ENCODE measurements around the gene TMEM179B. TPM values are rescaled to one million over a fixed set of nuclear protein-coding genes. Genes with fewer than 3 reads are reported as not detected.

The TMEM179B gene
- total and polyA plus RNA-seq, 9 of the 15 experiments (the other 6 are each of a cell fraction or from before 2014, with no cell fraction given), result 27.7 to 105 (median 37.0) TPM

DNA sequence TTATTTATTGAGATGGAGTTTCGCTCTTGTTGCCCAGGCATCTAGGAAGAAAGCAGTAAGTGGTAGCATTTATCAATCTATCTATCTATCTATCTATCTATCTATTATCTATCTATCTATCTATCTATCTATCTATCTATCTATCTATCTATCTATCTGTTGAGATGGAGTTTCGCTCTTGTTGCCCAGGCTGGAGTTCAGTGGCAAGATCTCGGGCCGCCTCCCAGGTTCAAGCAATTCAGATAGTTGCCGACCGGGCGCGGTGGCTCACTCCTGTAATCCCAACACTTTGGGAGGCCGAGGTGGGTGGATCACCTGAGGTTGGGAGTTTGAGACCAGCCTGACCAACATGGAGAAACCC lies 26.4 kb upstream of the TMEM179B start (continued):
- TF ChIP-seq, protein P1, sequence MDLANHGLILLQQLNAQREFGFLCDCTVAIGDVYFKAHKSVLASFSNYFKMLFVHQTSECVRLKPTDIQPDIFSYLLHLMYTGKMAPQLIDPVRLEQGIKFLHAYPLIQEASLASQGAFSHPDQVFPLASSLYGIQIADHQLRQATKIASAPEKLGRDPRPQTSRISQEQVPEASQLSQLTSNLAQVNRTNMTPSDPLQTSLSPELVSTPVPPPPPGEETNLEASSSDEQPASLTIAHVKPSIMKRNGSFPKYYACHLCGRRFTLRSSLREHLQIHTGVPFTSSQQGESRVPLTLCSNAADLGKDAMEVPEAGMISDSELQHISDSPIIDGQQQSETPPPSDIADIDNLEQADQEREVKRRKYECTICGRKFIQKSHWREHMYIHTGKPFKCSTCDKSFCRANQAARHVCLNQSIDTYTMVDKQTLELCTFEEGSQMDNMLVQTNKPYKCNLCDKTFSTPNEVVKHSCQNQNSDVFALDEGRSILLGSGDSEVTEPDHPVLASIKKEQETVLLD (IDR thresholded peaks at IDR 0.05), result peak; percentile 97
- peak; percentile 96 for TF ChIP-seq GATA2 (CRISPR knock-in tag; IDR thresholded peaks at IDR 0.05)
- TF ChIP-seq ZFX (CRISPR knock-in tag; IDR thresholded peaks at IDR 0.05), result 0 out of 2 replicates have a peak, but pooled peaks have one; percentile 2
- 0 out of 4 replicates have a peak, but pooled peaks of 1 of the 2 experiments have one; percentile 27 for TF ChIP-seq TRIM24 (IDR thresholded peaks at IDR 0.05)
- peak; percentile 95 for TF ChIP-seq MTA1 (IDR thresholded peaks at IDR 0.05; ENCODE audit: borderline replicate concordance)
- TF ChIP-seq FOXK1 (CRISPR knock-in tag; IDR thresholded peaks at IDR 0.05; ENCODE audit: borderline replicate concordance), result peak; percentile 86; the same call in 1 of the 2 replicates
- 0 out of 2 replicates have a peak, but pooled peaks have one; percentile 29 for TF ChIP-seq MTA2 (IDR thresholded peaks at IDR 0.05; ENCODE audit: low read depth)

DNA sequence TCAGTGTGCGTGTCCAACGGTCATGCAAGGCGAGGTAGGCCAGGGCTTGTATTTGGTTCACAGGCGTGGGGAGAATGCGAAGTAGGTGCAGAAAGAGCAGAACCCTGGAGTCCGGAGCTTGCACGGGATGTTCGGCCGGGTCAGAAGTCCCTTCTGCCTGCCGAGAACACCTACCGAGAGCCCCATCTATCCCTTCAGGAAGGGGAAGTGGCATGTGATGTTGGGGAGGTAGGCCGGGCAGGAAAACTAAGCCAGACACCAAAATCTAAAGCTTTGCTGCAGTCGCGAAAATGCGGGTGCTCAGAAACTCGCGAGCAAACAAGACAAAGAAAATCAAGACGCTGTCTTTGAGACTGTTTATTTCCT lies 16.4 kb upstream of the TMEM179B start:
- Histone ChIP-seq H3K9me3 (replicated peaks; ENCODE audit: control insufficient read depth, insufficient read depth, low read depth, low read length) (no peaks in the 10 kb centered on the region), H4K20me1 (replicated peaks; ENCODE audit: control insufficient read depth, insufficient read depth, low read length) (no peaks in the 10 kb centered on the region), H3K9ac (ENCODE audit: insufficient read depth in 1 of 2, low read depth in 2 of 2, low read length in 2 of 2) (peak overlapping the region; percentile 69 to 89), H3K79me2 (ENCODE audit: control insufficient read depth, insufficient read depth, low read length) (peaks cover 28% of the 10 kb centered on the region), H3K27ac (ENCODE audit: extremely low read depth, low read depth, low read length) (peak overlapping the region; percentile 88), H3K4me1 (replicated peaks in 1 of 2; ENCODE audit: control insufficient read depth in 2 of 2, insufficient read depth in 2 of 2, low read length in 2 of 2) (peaks cover 9 to 24% of the 10 kb centered on the region in 2 experiments), H3K4me2 (ENCODE audit: insufficient read depth, low read length) (peak overlapping the region; percentile 86), H3K9me1 (ENCODE audit: control insufficient read depth, insufficient read depth, low read length) (no peaks in the 10 kb centered on the region), H2AFZ (ENCODE audit: low read depth, low read length) (peak overlapping the region; percentile 91), H3K4me3 (peak overlapping the region; percentile 48), H3K27me3 (ENCODE audit: control insufficient read depth in 2 of 2, insufficient read depth in 2 of 2, low read length in 2 of 2) (no peaks in the 10 kb centered on the region), H3K36me3 (ENCODE audit: control insufficient read depth, insufficient read depth, low read length) (peaks cover 36% of the 10 kb centered on the region; the same call in 2 of the 3 replicates)
- CTCF ChIA-PET (ENCODE audit: low intra/inter-chr PET ratio), result no interaction called here
- in situ Hi-C loops (cut with MboI), result no loop called here
- 15% methylated on average over 18 of the region's 18 CpGs for WGBS (ENCODE audit: insufficient coverage, low coverage, missing lambda C conversion rate)
- peak in 2 of 4 experiments; percentile 10 to 45 for DNase-seq (ENCODE audit: extremely low read depth in 1 of 4, low spot score in 3 of 4)
- POLR2A ChIA-PET, result interaction anchor here (0.7 to 3.3 kb wide), 11 partner anchors 8 to 169 kb away, joined by 3 to 16 read pairs (median 6); partner anchors contain the start of genes C11orf98, CSKMT, HNRNPUL2 and MTA2
- no peak for ATAC-seq
- FAIRE-seq, result no peak
- BruUV-seq (replicated peaks), result TSS peak; percentile 96
- intact Hi-C loops (cut with micrococcal nuclease), result no loop called here
- TF ChIP-seq PHB (CRISPR knock-in tag; IDR thresholded peaks at IDR 0.05), result no peak
- TF ChIP-seq SPI1 (IDR thresholded peaks at IDR 0.05; ENCODE audit: borderline replicate concordance, low read depth, low read length), result peak; percentile 44; the same call in 1 of the 2 replicates
- TF ChIP-seq PPARD (CRISPR knock-in tag; IDR thresholded peaks at IDR 0.05), result no peak
- 0 out of 2 replicates have a peak, but pooled peaks have one; percentile 1 for TF ChIP-seq PHF8 (IDR thresholded peaks at IDR 0.05; ENCODE audit: borderline replicate concordance, low read length)
- peak; percentile 17 for TF ChIP-seq CHD1 (IDR thresholded peaks at IDR 0.05; ENCODE audit: low read length)
- peak; percentile 12; the same call in 1 of the 2 replicates for TF ChIP-seq MYC (IDR thresholded peaks at IDR 0.05; ENCODE audit: low read depth, low read length)
- no peak for TF ChIP-seq MYC (CRISPR knock-in tag; IDR thresholded peaks at IDR 0.05; ENCODE audit: borderline replicate concordance, low read depth)
- TF ChIP-seq, protein P2, sequence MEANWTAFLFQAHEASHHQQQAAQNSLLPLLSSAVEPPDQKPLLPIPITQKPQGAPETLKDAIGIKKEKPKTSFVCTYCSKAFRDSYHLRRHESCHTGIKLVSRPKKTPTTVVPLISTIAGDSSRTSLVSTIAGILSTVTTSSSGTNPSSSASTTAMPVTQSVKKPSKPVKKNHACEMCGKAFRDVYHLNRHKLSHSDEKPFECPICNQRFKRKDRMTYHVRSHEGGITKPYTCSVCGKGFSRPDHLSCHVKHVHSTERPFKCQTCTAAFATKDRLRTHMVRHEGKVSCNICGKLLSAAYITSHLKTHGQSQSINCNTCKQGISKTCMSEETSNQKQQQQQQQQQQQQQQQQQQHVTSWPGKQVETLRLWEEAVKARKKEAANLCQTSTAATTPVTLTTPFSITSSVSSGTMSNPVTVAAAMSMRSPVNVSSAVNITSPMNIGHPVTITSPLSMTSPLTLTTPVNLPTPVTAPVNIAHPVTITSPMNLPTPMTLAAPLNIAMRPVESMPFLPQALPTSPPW (CRISPR knock-in tag; IDR thresholded peaks at IDR 0.05), result no peak
- TF ChIP-seq ZNF282 (CRISPR knock-in tag; IDR thresholded peaks at IDR 0.05), result no peak
